ENCODE measurements around the gene UGT1A9.

- TF ChIP-seq CTCF (IDR thresholded peaks at IDR 0.05): no peak
- no peak for TF ChIP-seq EP300 (IDR thresholded peaks at IDR 0.05)
- no peak for TF ChIP-seq POLR2AphosphoS5 (IDR thresholded peaks at IDR 0.05)
Measured at GRCh38 chr2:233740870-233741269, 69.2 kb downstream of the UGT1A9 start.

Data from gastroesophageal sphincter (tissue), 3 donors.